K562 (cell line): Measurements from ENCODE around the gene PRSS56. TPM values are rescaled to one million over a fixed set of nuclear protein-coding genes. Genes with fewer than 3 reads are reported as not detected.

Experiments
- ATAC-seq: fragments of 200-7000 bp; cut with Tn5 transposase; 3 replicates; pipeline ENCODE4 v1.9.1; 2020; ENCODE audit warnings: moderate library complexity
- BruUV-seq: library from RNA; stranded (reverse); fragments of 400-500 nt; replicated peaks from 2 replicates; lab custom pipeline; 2021; lab: Mats Ljungman, UMichigan
- CTCF ChIA-PET: fragments of 300-600 bp; formaldehyde crosslinking; extraction: SDS; loops from one replicate; lab custom pipeline; 2021; ENCODE audit warnings: low intra/inter-chr PET ratio; lab: Yijun Ruan, JAX
- POLR2A ChIA-PET: fragments of 300-600, 350-650 bp; sonication (Branson Sonifier 250); formaldehyde crosslinking; extraction: SDS; loops from one replicate; lab custom pipeline; 2021; ENCODE audit warnings: antibody characterized with exemption, inconsistent platforms; lab: Yijun Ruan, JAX
- DNase-seq, 4 experiments: peaks; one replicate each; pipeline versions ENCODE4 v3.0.0 to v3.0.0-alpha.2; 2011 to 2018; ENCODE audit warnings: low spot score in 3 of 4, mixed read lengths in 3 of 4; ENCODE audit errors: extremely low read depth in 1 of 4
- FAIRE-seq: peaks from 2 replicates; lab custom pipeline; 2011; peaks lifted over from hg19 to GRCh38; lab: Jason Lieb, UNC
- H2AFZ ChIP-seq: 2 replicates; pipeline ENCODE4 v1.6.0; 2011; ENCODE audit warnings: low read depth, low read length, control low read depth, inconsistent platforms
- H3K27ac ChIP-seq: fragments of 200-600 bp; 3 replicates; pipeline ENCODE4 v1.8.0; 2011; ENCODE audit warnings: low read depth, mild to moderate bottlenecking, control low read depth, inconsistent platforms, low read length, moderate library complexity, mixed read lengths; ENCODE audit errors: extremely low read depth
- H3K27me3 ChIP-seq, 2 experiments: fragments of 300-600 bp in 1 of 2; 2 replicates in 1 of 2; 3 replicates in 1 of 2; pipeline versions ENCODE4 v1.6.0 to v1.8.0; 2011; ENCODE audit warnings: inconsistent platforms in 2 of 2, low read length in 2 of 2, mild to moderate bottlenecking in 1 of 2, mixed read lengths in 1 of 2, moderate library complexity in 1 of 2; ENCODE audit not compliant: control insufficient read depth in 2 of 2, insufficient read depth in 2 of 2
- H3K36me3 ChIP-seq: fragments of 300-600 bp; 3 replicates; pipeline ENCODE4 v1.8.0; 2011; ENCODE audit warnings: mild to moderate bottlenecking, low read length, inconsistent platforms; ENCODE audit not compliant: control insufficient read depth, insufficient read depth
- H3K4me1 ChIP-seq, 2 experiments: fragments of 200-600 bp in 1 of 2; replicated peaks in 1 of 2; 2 replicates in 1 of 2; 3 replicates in 1 of 2; pipeline versions ENCODE4 v1.5.1 to v1.8.0; 2011; ENCODE audit warnings: inconsistent platforms in 2 of 2, low read length in 2 of 2, mild to moderate bottlenecking in 1 of 2, mixed read lengths in 1 of 2, moderate library complexity in 1 of 2; ENCODE audit not compliant: control insufficient read depth in 2 of 2, insufficient read depth in 2 of 2
- H3K4me2 ChIP-seq: 2 replicates; pipeline ENCODE4 v1.6.1; 2011; ENCODE audit warnings: low read length, control low read depth, inconsistent platforms, mixed read lengths; ENCODE audit not compliant: insufficient read depth
- H3K4me3 ChIP-seq: fragments of 200-600 bp; sonication (generic), shearing (Covaris generic); 2 replicates; pipeline ENCODE4 v1.5.1; 2016; ENCODE audit warnings: control low read depth, inconsistent platforms
- H3K79me2 ChIP-seq: fragments of 200-600 bp; 3 replicates; pipeline ENCODE4 v1.8.0; 2011; ENCODE audit warnings: low read length, inconsistent platforms; ENCODE audit not compliant: control insufficient read depth, insufficient read depth
- H3K9ac ChIP-seq, 2 experiments: 2 replicates each; pipeline versions ENCODE4 v1.6.0 to v1.6.1; 2011; ENCODE audit warnings: low read depth in 2 of 2, low read length in 2 of 2, control low read depth in 1 of 2, inconsistent platforms in 1 of 2, mild to moderate bottlenecking in 1 of 2, mixed read lengths in 1 of 2; ENCODE audit not compliant: insufficient read depth in 1 of 2
- H3K9me1 ChIP-seq: one replicate; pipeline ENCODE4 v1.6.0; 2011; ENCODE audit warnings: inconsistent platforms, mild to moderate bottlenecking, low read length, moderate library complexity; ENCODE audit not compliant: control insufficient read depth, insufficient read depth
- H3K9me3 ChIP-seq: replicated peaks from 2 replicates; pipeline ENCODE4 v1.5.1; 2011; ENCODE audit warnings: low read depth, low read length, inconsistent platforms; ENCODE audit not compliant: control insufficient read depth, insufficient read depth
- H4K20me1 ChIP-seq: replicated peaks from 2 replicates; pipeline ENCODE4 v1.6.1; 2011; ENCODE audit warnings: low read length, inconsistent platforms, mixed read lengths; ENCODE audit not compliant: control insufficient read depth, insufficient read depth
- CHD1 ChIP-seq: fragments of 200-600 bp; sonication (generic); IDR thresholded peaks from one replicate; pipeline ENCODE4 v1.6.1; 2012; ENCODE audit warnings: mild to moderate bottlenecking, moderate library complexity, low read length, inconsistent platforms
- CREB1 ChIP-seq, 2 experiments: sonication (generic) in 1 of 2; formaldehyde crosslinking in 1 of 2; IDR thresholded peaks; 2 replicates each; pipeline versions ENCODE4 v1.6.1 to v1.8.0; 2012 to 2022; ENCODE audit warnings: inconsistent platforms in 1 of 2, mild to moderate bottlenecking in 1 of 2, missing genetic modification reagents in 1 of 2, moderate library complexity in 1 of 2
- HOXB6 ChIP-seq: fragments of 250-450 bp; sonication (Bioruptor Pico); IDR thresholded peaks from 2 replicates; pipeline ENCODE4 v1.5.1; 2022; ENCODE audit warnings: mild to moderate bottlenecking, borderline replicate concordance
- NR0B1 ChIP-seq: fragments of 450-650 bp; IDR thresholded peaks from one replicate; pipeline ENCODE4 v1.6.1; 2018; ENCODE audit warnings: mild to moderate bottlenecking, moderate library complexity; ENCODE audit not compliant: partially characterized antibody
- PTRF ChIP-seq: fragments of 450-650 bp; IDR thresholded peaks from 2 replicates; pipeline ENCODE4 v1.6.1; 2016; ENCODE audit warnings: mild to moderate bottlenecking, missing genetic modification characterization, missing compliant biosample characterization
- ZKSCAN3 ChIP-seq: fragments of 250-450 bp; sonication (Bioruptor Pico); IDR thresholded peaks from 2 replicates; pipeline ENCODE4 v1.4.0; 2020
- WGBS: fragments of 100-300 bp; shearing (Covaris generic); methylation state at CpG from one replicate; pipeline ENCODE4 v1.1.6; 2016; ENCODE audit warnings: low coverage, mixed read lengths; ENCODE audit not compliant: insufficient coverage; ENCODE audit errors: missing lambda C conversion rate; 5-methylcytosine and 5-hydroxymethylcytosine counted together
- in situ Hi-C: fragments of 300-500 bp; cut with MboI; formaldehyde crosslinking; loops from 4 replicates; pipeline ENCODE4 v1.15.0; 2018; ENCODE audit warnings: inconsistent platforms, mixed read lengths
- intact Hi-C: fragments of 100-400 bp; cut with micrococcal nuclease; formaldehyde crosslinking; loops from 2 replicates; pipeline ENCODE4 v1.14.2; 2022
- polyA plus RNA-seq, 8 experiments: library from polyadenylated mRNA; depleted of rRNA in 4 of 8; stranded (reverse) in 5 of 8; unstranded in 3 of 8; fragments of >200 nt; fragmentation: Nextera tagmentation in 2 of 8; fragmentation: Illumina TruSeq in 1 of 8; extraction: Ambion mirVana in 2 of 8; extraction: Trizol in 1 of 8; gene quantifications; 2 replicates each; pipeline versions ENCODE4 v1.2.1 to v1.2.3, GENCODE V29; 2011 to 2014; ENCODE audit warnings: inconsistent platforms in 1 of 8, missing spikeins in 1 of 8
- total RNA-seq, 7 experiments: library from RNA; depleted of rRNA in 6 of 7; stranded (reverse); fragments of >200 nt in 6 of 7; fragmentation: Illumina TruSeq in 2 of 7; extraction: Trizol in 2 of 7; gene quantifications; 2 replicates each; pipeline versions ENCODE4 v1.2.1 to v1.2.3, GENCODE V29; 2011 to 2021; ENCODE audit warnings: low replicate concordance in 1 of 7

PRSS56 gene
- total and polyA plus RNA-seq, 9 of the 15 experiments (the other 6 are each of a cell fraction or from before 2014, with no cell fraction given) = not detected

GRCh38 chr2:232533944-232534710, 13.9 kb downstream of the PRSS56 start (continued):
- TF ChIP-seq PTRF (tag) (no peak), CREB1 (IDR thresholded peaks at IDR 0.05) (no peak), CREB1 (CRISPR knock-in tag; IDR thresholded peaks at IDR 0.05) (no peak), NR0B1 (no peak), HOXB6 (CRISPR knock-in tag) (no peak)
- TF ChIP-seq, all 486 proteins: peak for 0

- no peak overlapping the region for H3K9ac ChIP-seq
- H3K27me3 ChIP-seq = peaks cover 0 to 5% of the 10 kb centered on the region in 2 experiments; a peak in 1 of 5 replicates
- BruUV-seq = no TSS peak
- no peaks in the 10 kb centered on the region for H3K79me2 ChIP-seq
- peaks cover 0 to 13% of the 10 kb centered on the region in 2 experiments; a peak in 2 of 5 replicates for H3K4me1 ChIP-seq
- FAIRE-seq = no peak
- ATAC-seq = no peak
- ChIA-PET POLR2A (no interaction called here), CTCF (interaction anchor here (0.7 kb wide), 1 partner anchor 109 kb away, joined by 3 read pairs; no protein-coding TSS in a partner anchor)
- in situ Hi-C loops (no loop called here), intact Hi-C loops (no loop called here)
- no peak overlapping the region for H2AFZ ChIP-seq
- H3K27ac ChIP-seq = no peak overlapping the region
- H4K20me1 ChIP-seq = no peaks in the 10 kb centered on the region
- H3K9me3 ChIP-seq = no peaks in the 10 kb centered on the region
- H3K36me3 ChIP-seq = no peaks in the 10 kb centered on the region
- no peak for DNase-seq
- no peaks in the 10 kb centered on the region for H3K9me1 ChIP-seq
- WGBS = 7% methylated on average over 14 of the region's 14 CpGs
- no peak overlapping the region for H3K4me2 ChIP-seq
- no peak overlapping the region for H3K4me3 ChIP-seq
- TF ChIP-seq CHD1 (no peak), ZKSCAN3 (CRISPR knock-in tag) (no peak)
Measured at GRCh38 chr2:232534940-232535651, 14.9 kb downstream of the PRSS56 start.
